K562 (cell line): Measurements from ENCODE around the gene LSM6. TPM values are rescaled to one million over a fixed set of nuclear protein-coding genes. Genes with fewer than 3 reads are reported as not detected.

Experiments
- CBX2 ChIP-seq: fragments of 200-600 bp; sonication (generic); IDR thresholded peaks from one replicate; pipeline ENCODE4 v1.6.1; 2012; ENCODE audit warnings: mild to moderate bottlenecking, low read length, inconsistent platforms; ENCODE audit not compliant: insufficient read depth, poor library complexity, severe bottlenecking
- MIER1 ChIP-seq: fragments of 450-650 bp; IDR thresholded peaks from 2 replicates; pipeline ENCODE4 v1.6.1; 2016; ENCODE audit warnings: antibody characterized with exemption, mild to moderate bottlenecking, low read depth
- SETDB1 ChIP-seq: IDR thresholded peaks from one replicate; pipeline ENCODE4 v1.6.1; 2012; ENCODE audit warnings: low read length, control low read depth, inconsistent platforms
- polyA plus RNA-seq, 8 experiments: library from polyadenylated mRNA; depleted of rRNA in 4 of 8; stranded (reverse) in 5 of 8; unstranded in 3 of 8; fragments of >200 nt; fragmentation: Nextera tagmentation in 2 of 8; fragmentation: Illumina TruSeq in 1 of 8; extraction: Ambion mirVana in 2 of 8; extraction: Trizol in 1 of 8; gene quantifications; 2 replicates each; pipeline versions ENCODE4 v1.2.1 to v1.2.3, GENCODE V29; 2011 to 2014; ENCODE audit warnings: inconsistent platforms in 1 of 8, missing spikeins in 1 of 8
- total RNA-seq, 7 experiments: library from RNA; depleted of rRNA in 6 of 7; stranded (reverse); fragments of >200 nt in 6 of 7; fragmentation: Illumina TruSeq in 2 of 7; extraction: Trizol in 2 of 7; gene quantifications; 2 replicates each; pipeline versions ENCODE4 v1.2.1 to v1.2.3, GENCODE V29; 2011 to 2021; ENCODE audit warnings: low replicate concordance in 1 of 7
- TF ChIP-seq, protein P1 (sequence below): fragments of 250-450 bp; sonication (Bioruptor Pico); IDR thresholded peaks from 2 replicates; pipeline ENCODE4 v1.5.1; 2021; ENCODE audit warnings: mild to moderate bottlenecking
- TF ChIP-seq, protein P2 (sequence below): fragments of 450-650 bp; formaldehyde crosslinking; IDR thresholded peaks from 2 replicates; pipeline ENCODE4 v1.4.0; 2022; ENCODE audit warnings: mild to moderate bottlenecking, moderate library complexity
- TF ChIP-seq, protein P3 (sequence below): fragments of 200-800 bp; sonication (Bioruptor generic); IDR thresholded peaks from 2 replicates; pipeline ENCODE4 v1.6.1; 2016; ENCODE audit warnings: missing genetic modification characterization, missing compliant biosample characterization
- TF ChIP-seq, protein P4 (sequence below), 2 experiments: fragments of 450-650 bp; IDR thresholded peaks; 2 replicates each; pipeline ENCODE4 v1.6.1; 2018; ENCODE audit warnings: mild to moderate bottlenecking in 2 of 2, low read depth in 1 of 2; ENCODE audit not compliant: partially characterized antibody in 2 of 2

Gene LSM6
- total and polyA plus RNA-seq, 9 of the 15 experiments (the other 6 are each of a cell fraction or from before 2014, with no cell fraction given): 39.9 to 150 (median 97.4) TPM

DNA sequence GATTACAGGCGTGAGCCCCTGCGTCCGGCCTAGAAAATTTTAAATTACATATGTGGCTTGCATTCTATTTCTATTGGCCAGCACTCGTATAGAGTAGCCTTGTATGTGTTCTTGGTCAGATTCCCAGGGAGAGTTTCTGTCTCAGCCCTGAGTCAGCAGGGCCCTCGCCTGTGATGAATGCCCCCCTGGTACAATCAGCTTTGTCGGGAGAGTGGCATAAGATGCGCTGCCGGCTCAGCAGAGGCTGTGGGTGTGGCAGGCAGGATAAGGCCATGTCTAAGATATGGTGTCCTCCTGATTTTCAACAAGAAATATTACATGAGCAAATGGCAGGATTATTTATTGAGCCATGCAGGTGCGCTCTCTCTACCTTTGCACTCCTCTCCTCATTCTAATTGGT is 37.3 kb downstream of the LSM6 start (continued):
- TF ChIP-seq, protein P1, sequence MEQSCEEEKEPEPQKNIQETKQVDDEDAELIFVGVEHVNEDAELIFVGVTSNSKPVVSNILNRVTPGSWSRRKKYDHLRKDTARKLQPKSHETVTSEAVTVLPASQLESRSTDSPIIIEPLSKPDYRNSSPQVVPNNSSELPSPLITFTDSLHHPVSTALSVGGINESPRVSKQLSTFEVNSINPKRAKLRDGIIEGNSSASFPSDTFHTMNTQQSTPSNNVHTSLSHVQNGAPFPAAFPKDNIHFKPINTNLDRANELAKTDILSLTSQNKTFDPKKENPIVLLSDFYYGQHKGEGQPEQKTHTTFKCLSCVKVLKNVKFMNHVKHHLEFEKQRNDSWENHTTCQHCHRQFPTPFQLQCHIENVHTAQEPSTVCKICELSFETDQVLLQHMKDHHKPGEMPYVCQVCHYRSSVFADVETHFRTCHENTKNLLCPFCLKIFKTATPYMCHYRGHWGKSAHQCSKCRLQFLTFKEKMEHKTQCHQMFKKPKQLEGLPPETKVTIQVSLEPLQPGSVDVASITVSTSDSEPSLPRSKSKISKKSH: no peak
- TF ChIP-seq, protein P2, sequence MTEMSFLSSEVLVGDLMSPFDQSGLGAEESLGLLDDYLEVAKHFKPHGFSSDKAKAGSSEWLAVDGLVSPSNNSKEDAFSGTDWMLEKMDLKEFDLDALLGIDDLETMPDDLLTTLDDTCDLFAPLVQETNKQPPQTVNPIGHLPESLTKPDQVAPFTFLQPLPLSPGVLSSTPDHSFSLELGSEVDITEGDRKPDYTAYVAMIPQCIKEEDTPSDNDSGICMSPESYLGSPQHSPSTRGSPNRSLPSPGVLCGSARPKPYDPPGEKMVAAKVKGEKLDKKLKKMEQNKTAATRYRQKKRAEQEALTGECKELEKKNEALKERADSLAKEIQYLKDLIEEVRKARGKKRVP: no peak
- TF ChIP-seq, protein P3, sequence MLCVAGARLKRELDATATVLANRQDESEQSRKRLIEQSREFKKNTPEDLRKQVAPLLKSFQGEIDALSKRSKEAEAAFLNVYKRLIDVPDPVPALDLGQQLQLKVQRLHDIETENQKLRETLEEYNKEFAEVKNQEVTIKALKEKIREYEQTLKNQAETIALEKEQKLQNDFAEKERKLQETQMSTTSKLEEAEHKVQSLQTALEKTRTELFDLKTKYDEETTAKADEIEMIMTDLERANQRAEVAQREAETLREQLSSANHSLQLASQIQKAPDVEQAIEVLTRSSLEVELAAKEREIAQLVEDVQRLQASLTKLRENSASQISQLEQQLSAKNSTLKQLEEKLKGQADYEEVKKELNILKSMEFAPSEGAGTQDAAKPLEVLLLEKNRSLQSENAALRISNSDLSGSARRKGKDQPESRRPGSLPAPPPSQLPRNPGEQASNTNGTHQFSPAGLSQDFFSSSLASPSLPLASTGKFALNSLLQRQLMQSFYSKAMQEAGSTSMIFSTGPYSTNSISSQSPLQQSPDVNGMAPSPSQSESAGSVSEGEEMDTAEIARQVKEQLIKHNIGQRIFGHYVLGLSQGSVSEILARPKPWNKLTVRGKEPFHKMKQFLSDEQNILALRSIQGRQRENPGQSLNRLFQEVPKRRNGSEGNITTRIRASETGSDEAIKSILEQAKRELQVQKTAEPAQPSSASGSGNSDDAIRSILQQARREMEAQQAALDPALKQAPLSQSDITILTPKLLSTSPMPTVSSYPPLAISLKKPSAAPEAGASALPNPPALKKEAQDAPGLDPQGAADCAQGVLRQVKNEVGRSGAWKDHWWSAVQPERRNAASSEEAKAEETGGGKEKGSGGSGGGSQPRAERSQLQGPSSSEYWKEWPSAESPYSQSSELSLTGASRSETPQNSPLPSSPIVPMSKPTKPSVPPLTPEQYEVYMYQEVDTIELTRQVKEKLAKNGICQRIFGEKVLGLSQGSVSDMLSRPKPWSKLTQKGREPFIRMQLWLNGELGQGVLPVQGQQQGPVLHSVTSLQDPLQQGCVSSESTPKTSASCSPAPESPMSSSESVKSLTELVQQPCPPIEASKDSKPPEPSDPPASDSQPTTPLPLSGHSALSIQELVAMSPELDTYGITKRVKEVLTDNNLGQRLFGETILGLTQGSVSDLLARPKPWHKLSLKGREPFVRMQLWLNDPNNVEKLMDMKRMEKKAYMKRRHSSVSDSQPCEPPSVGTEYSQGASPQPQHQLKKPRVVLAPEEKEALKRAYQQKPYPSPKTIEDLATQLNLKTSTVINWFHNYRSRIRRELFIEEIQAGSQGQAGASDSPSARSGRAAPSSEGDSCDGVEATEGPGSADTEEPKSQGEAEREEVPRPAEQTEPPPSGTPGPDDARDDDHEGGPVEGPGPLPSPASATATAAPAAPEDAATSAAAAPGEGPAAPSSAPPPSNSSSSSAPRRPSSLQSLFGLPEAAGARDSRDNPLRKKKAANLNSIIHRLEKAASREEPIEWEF (CRISPR knock-in tag): no peak
- TF ChIP-seq MIER1: no peak
- TF ChIP-seq, protein P4, sequence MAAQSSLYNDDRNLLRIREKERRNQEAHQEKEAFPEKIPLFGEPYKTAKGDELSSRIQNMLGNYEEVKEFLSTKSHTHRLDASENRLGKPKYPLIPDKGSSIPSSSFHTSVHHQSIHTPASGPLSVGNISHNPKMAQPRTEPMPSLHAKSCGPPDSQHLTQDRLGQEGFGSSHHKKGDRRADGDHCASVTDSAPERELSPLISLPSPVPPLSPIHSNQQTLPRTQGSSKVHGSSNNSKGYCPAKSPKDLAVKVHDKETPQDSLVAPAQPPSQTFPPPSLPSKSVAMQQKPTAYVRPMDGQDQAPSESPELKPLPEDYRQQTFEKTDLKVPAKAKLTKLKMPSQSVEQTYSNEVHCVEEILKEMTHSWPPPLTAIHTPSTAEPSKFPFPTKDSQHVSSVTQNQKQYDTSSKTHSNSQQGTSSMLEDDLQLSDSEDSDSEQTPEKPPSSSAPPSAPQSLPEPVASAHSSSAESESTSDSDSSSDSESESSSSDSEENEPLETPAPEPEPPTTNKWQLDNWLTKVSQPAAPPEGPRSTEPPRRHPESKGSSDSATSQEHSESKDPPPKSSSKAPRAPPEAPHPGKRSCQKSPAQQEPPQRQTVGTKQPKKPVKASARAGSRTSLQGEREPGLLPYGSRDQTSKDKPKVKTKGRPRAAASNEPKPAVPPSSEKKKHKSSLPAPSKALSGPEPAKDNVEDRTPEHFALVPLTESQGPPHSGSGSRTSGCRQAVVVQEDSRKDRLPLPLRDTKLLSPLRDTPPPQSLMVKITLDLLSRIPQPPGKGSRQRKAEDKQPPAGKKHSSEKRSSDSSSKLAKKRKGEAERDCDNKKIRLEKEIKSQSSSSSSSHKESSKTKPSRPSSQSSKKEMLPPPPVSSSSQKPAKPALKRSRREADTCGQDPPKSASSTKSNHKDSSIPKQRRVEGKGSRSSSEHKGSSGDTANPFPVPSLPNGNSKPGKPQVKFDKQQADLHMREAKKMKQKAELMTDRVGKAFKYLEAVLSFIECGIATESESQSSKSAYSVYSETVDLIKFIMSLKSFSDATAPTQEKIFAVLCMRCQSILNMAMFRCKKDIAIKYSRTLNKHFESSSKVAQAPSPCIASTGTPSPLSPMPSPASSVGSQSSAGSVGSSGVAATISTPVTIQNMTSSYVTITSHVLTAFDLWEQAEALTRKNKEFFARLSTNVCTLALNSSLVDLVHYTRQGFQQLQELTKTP (IDR thresholded peaks at IDR 0.05; ENCODE audit: low read depth in 1 of 2, partially characterized antibody in 2 of 2): no peak
- TF ChIP-seq CBX2: no peak
- no peak for TF ChIP-seq SETDB1
